Right lobe of liver (tissue), 6 donors: ENCODE measurements around the gene LRIG3. TPM values are rescaled to one million over a fixed set of nuclear protein-coding genes. Genes with fewer than 3 reads are reported as not detected.
A peak's percentile ranks its signal among the peaks of the same experiment; 100 is the strongest.

Source experiments
- ATAC-seq, 4 donors: fragments of 200-7000 bp; cut with Tn5 transposase; one replicate each; pipeline ENCODE4 v1.9.1; 2020; ENCODE audit warnings: mild to moderate bottlenecking in 4 of 4, moderate library complexity in 4 of 4
- DNase-seq, 3 donors: peaks; one replicate each; pipeline ENCODE4 v3.0.0-alpha.2; 2020
- H3K27ac ChIP-seq, 3 donors: fragments of 200-600 bp; one replicate each; pipeline ENCODE4 v1.8.0; 2022
- H3K27me3 ChIP-seq, 2 donors: fragments of 200-600 bp; one replicate each; pipeline ENCODE4 v1.8.0; 2022
- H3K36me3 ChIP-seq, 4 donors: fragments of 200-600 bp; sonication (generic) in 1 of 4; one replicate each; pipeline versions ENCODE4 v1.5.1 to v1.8.0; 2017 to 2022; ENCODE audit warnings: control low read depth in 1 of 4
- H3K4me1 ChIP-seq, 4 donors: fragments of 200-600 bp; sonication (generic) in 1 of 4; one replicate each; pipeline versions ENCODE4 v1.5.1 to v1.8.0; 2017 to 2022; ENCODE audit warnings: control low read depth in 1 of 4
- H3K4me3 ChIP-seq, 3 donors: fragments of 200-600 bp; one replicate each; pipeline ENCODE4 v1.8.0; 2022
- H3K9me3 ChIP-seq, 4 donors: fragments of 200-600 bp; sonication (generic) in 1 of 4; one replicate each; pipeline versions ENCODE4 v1.5.1 to v1.8.0; 2017 to 2022; ENCODE audit warnings: control low read depth in 1 of 4
- POLR2A ChIP-seq: fragments of 450-650 bp; IDR thresholded peaks from one replicate; pipeline ENCODE4 v1.6.1; 2017; ENCODE audit warnings: antibody characterized with exemption, mild to moderate bottlenecking
- whole genome bisulfite sequencing: methylation state at CpG from one replicate; pipeline ENCODE4 v1.1.6; 2018; ENCODE audit warnings: low coverage, low lambda C conversion rate; ENCODE audit not compliant: insufficient coverage; ENCODE audit errors: missing lambda C conversion rate; 5-methylcytosine and 5-hydroxymethylcytosine counted together
- intact Hi-C, 2 donors: fragments of 100-400 bp; cut with DNase I; formaldehyde crosslinking; loops; one replicate each; pipeline versions ENCODE4 v1.11.2 to v1.14.1; 2022
- total RNA-seq, 6 experiments: library from RNA; depleted of rRNA in 2 of 6; stranded (reverse); fragments of >200 nt in 2 of 6; fragmentation: NEBNext Ultra II Directional in 3 of 6; extraction: Animal tissue kit (Norgen Biotek cat#: 25700) in 3 of 6; gene quantifications; one replicate each; pipeline versions ENCODE4 v1.1.0 to v1.2.4, GENCODE V29; 2016 to 2023
- TF ChIP-seq, protein P1 (sequence below), 4 donors: fragments of 200-600 bp in 3 of 4; fragments of 450-650 bp in 1 of 4; IDR thresholded peaks; one replicate each; pipeline versions ENCODE4 v1.5.1 to v1.8.0; 2016 to 2022; ENCODE audit warnings: antibody characterized with exemption in 4 of 4, mild to moderate bottlenecking in 2 of 4
- donor health status: DM: no; HTN: yes; CAD: no.
- donor health status: DM: no; HTN: no; CAD: no.
- donor health status: DM: no; HTN: no; CAD: no.
- donor health status: DM: no; HTN: yes; CAD: no.
- donor health status: DM: no; HTN: yes; CAD: no.

LRIG3 gene
- total RNA-seq, 6 experiments from 2014 or later: 4.2 to 13.3 (median 8.9) TPM

DNA sequence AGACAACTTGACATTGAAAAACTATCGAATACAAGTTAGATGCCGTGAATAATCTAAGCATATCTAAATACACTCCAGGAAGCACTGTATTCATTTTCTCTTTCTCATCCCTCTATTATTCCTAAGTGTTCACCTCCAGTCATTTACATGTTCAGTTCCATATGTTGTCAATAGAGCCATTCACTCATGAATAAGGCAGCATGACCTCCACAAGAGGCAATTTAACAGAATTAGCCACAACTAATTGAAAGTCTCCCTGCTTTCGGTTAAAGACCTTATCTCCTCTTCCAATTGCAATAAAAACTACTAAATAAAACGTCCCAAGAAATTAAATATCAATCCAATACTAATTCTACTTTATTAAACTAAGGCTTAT, 1.8 kb downstream of the LRIG3 start:
- ATAC-seq: no peak
- H3K36me3 ChIP-seq: peaks cover 0 to 5% (median under 1%) of the 10 kb centered on the region in 4 donors
- H3K27ac ChIP-seq: peak overlapping the region; percentile 88 to 97 (median 96)
- TF ChIP-seq, protein P1, sequence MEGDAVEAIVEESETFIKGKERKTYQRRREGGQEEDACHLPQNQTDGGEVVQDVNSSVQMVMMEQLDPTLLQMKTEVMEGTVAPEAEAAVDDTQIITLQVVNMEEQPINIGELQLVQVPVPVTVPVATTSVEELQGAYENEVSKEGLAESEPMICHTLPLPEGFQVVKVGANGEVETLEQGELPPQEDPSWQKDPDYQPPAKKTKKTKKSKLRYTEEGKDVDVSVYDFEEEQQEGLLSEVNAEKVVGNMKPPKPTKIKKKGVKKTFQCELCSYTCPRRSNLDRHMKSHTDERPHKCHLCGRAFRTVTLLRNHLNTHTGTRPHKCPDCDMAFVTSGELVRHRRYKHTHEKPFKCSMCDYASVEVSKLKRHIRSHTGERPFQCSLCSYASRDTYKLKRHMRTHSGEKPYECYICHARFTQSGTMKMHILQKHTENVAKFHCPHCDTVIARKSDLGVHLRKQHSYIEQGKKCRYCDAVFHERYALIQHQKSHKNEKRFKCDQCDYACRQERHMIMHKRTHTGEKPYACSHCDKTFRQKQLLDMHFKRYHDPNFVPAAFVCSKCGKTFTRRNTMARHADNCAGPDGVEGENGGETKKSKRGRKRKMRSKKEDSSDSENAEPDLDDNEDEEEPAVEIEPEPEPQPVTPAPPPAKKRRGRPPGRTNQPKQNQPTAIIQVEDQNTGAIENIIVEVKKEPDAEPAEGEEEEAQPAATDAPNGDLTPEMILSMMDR (IDR thresholded peaks at IDR 0.05): no peak
- TF ChIP-seq POLR2A: no peak
- no peak for DNase-seq
- intact Hi-C loops: no loop called here
- H3K9me3 ChIP-seq: no peaks in the 10 kb centered on the region
- 15% methylated on average over 4 of the region's 4 CpGs for WGBS
- peaks cover 0 to 37% (median 6%) of the 10 kb centered on the region in 4 donors for H3K4me1 ChIP-seq
- H3K27me3 ChIP-seq: no peaks in the 10 kb centered on the region
- peak overlapping the region; percentile 67 to 81 (median 72) for H3K4me3 ChIP-seq

DNA sequence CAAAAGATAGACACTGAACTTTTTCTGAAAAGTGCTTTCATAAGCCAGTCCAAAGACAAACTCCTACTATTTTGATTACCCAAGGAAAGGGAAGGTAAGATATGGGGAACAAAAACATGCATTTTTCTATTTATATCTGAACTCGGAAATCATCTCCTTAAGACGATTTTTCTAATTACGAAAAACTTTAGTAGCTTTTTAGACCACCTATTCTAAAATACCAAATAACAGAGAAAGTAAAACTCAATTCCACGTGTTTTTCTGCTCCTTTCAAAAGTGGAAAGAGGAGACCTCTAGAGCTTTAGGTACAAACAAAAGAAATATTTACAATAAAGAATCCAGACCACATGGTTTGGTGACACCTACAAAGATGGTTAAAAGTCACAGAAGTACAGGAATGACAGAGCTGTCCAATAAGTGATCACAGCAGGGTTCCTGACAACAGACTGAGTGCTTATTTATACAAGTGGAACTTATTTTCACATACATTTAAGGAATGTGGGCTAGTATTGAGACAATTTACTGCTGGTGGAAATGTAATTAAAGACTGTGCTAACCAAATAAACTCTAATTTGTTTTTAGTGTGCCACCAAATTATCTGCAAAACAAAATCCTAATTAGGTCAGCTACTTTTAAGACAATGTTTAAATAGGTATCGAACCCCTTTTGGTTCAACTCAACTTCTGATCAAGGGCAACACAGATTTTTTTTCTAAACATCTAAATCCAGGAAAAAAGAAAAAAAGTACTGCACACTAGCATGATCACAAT, 2.4 kb downstream of the LRIG3 start:
- no peak for DNase-seq

DNA sequence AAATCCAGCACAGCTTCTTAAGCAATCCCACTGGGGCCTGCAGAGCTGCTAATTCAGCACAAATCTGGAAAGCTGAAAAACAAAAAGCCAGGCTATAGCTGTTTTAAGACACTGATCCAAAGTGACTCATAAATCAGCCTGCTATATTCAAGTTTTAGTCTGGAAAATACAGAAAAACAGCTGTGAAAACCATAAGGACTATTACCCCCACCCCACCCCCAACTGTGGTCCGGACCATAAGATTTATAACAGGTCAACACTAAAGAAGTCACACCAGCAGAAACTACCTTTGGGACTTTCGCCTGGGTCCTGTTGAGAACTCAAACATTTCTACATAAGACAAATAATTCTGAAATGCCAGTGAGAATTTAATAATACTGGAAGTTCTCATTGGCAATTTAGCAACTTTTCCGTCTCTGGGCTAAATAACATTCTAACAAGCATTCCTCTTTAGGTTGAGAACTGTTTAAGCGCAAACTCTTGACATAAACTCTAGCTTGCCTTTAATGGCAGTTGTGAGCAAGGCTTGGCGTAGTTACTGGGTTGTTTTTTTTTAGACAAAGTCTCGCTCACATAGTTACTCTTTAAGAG, 3.3 kb downstream of the LRIG3 start:
- H3K27me3 ChIP-seq: no peaks in the 10 kb centered on the region
- DNase-seq (no peak), ATAC-seq (no peak)
- peaks cover 0 to 45% (median 6%) of the 10 kb centered on the region in 4 donors for H3K4me1 ChIP-seq
- peaks cover 0 to 12% (median 2%) of the 10 kb centered on the region in 4 donors for H3K36me3 ChIP-seq
- H3K4me3 ChIP-seq: peak overlapping the region; percentile 1 to 81 (median 72)
- intact Hi-C loops: no loop called here
- 25% methylated on average over 6 of the region's 6 CpGs for WGBS
- no peak for TF ChIP-seq POLR2A
- TF ChIP-seq, protein P1 (IDR thresholded peaks at IDR 0.05): no peak
- no peaks in the 10 kb centered on the region for H3K9me3 ChIP-seq
- H3K27ac ChIP-seq: peak overlapping the region; percentile 88 to 97 (median 96)

More for the DNA sequence above, 2.4 kb downstream of the LRIG3 start:
- Histone ChIP-seq H3K27ac (peak overlapping the region; percentile 88 to 97 (median 96)), H3K36me3 (peaks cover 0 to 8% (median 2%) of the 10 kb centered on the region in 4 donors), H3K4me1 (peaks cover 0 to 41% (median 6%) of the 10 kb centered on the region in 4 donors), H3K4me3 (peak overlapping the region; percentile 67 to 81 (median 72)), H3K27me3 (no peaks in the 10 kb centered on the region), H3K9me3 (no peaks in the 10 kb centered on the region)
- TF ChIP-seq POLR2A: no peak
- TF ChIP-seq, protein P1 (IDR thresholded peaks at IDR 0.05): no peak
- 12% methylated on average over 5 of the region's 5 CpGs for WGBS
- ATAC-seq: no peak
- intact Hi-C loops: no loop called here

DNA sequence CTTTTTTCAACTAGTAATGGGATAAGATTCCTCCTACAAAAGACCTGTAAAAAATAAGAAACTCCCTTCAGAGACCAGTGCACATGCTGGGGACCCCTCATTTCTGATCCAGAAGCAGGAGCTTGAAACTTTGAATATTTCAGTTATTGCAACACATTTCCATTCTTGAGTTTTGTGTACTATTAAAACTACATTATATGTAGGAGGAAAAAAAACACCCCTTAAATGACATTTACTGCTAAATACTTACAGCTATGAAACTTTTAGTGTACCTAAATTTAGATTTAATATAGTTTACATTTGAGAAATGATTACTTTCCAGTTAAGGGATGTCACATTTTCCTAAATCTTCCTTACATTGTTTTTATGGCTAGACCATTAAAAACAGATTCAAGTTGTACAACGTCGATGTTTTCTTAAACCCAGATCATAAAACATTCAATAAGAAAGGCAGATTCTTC, 4.1 kb downstream of the LRIG3 start:
- Histone ChIP-seq H3K4me1 (peaks cover 0 to 37% (median 5%) of the 10 kb centered on the region in 4 donors), H3K9me3 (no peaks in the 10 kb centered on the region), H3K36me3 (peaks cover 0 to 12% (median 2%) of the 10 kb centered on the region in 4 donors), H3K27me3 (no peaks in the 10 kb centered on the region), H3K4me3 (no peak overlapping the region), H3K27ac (peak overlapping the region in 2 of 3 donors; percentile 96 to 97)
- intact Hi-C loops: no loop called here
- ATAC-seq: no peak
- WGBS: 36% methylated on average over 2 of the region's 2 CpGs
- no peak for DNase-seq
- TF ChIP-seq, protein P1 (IDR thresholded peaks at IDR 0.05): no peak
- no peak for TF ChIP-seq POLR2A
